NCI-H128 (cell line): Measurements from ENCODE around the gene ADCY5.

ENCODE experiments used
- DNase-seq: peaks from one replicate; lab custom pipeline; 2025; ENCODE audit not compliant: unreplicated experiment; lab: John Stamatoyannopoulos, UW

ADCY5 gene

GRCh38 chr3:123346021-123346420, 102.9 kb downstream of the ADCY5 start:
- DNase-seq, result no peak

GRCh38 chr3:123344907-123345594, 103.8 kb downstream of the ADCY5 start:
- DNase-seq, result no peak

GRCh38 chr3:123344175-123344906, 104.5 kb downstream of the ADCY5 start:
- no peak for DNase-seq

GRCh38 chr3:123343296-123344174, 105.4 kb downstream of the ADCY5 start:
- no peak for DNase-seq

DNA sequence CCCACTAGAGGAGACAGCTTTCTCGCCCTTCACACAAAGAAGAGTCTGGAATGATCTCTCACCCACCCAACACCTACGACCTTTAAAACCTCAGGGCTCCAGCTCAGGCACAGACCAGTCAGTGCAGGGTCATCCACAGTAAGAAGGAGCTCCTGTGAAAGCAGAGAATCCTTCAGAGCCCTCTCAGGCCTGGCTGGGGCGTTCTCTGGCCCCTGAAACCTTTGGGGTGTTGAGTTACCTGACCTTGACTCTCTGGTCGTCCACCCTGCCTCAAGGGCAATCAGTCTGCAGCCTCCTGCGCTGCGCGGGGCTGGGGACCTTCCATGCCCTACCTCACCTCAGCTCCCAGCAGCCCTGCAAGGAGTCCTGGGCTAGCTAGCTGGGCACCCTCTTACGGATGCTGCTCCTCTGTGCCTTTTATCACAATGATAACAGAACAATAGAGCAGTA, 106.2 kb downstream of the ADCY5 start:
- no peak for DNase-seq

GRCh38 chr3:123341871-123342630, 106.8 kb downstream of the ADCY5 start:
- no peak for DNase-seq

DNA sequence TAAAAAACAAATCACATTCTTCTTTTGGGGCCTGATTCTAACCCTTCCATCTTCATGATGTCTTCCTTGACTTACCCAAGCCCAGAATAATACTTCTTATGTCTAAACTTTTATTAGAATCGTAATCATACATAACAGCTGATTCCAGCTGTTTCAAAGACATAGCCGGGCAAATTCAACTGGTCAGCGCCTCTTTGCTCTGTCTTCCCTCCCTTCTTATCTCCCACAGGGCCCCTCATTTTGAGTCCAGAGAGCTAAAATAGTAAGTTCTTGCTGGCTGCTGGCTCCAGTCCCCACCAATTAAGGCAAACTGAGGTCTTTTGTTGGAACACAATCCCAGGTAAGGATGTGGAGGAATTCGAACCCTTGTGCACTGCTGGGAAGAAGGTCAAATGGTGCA, 108.6 kb downstream of the ADCY5 start:
- DNase-seq, result no peak

- no peak for DNase-seq
Measured at GRCh38 chr3:123339302-123339701, 109.6 kb downstream of the ADCY5 start.

DNA sequence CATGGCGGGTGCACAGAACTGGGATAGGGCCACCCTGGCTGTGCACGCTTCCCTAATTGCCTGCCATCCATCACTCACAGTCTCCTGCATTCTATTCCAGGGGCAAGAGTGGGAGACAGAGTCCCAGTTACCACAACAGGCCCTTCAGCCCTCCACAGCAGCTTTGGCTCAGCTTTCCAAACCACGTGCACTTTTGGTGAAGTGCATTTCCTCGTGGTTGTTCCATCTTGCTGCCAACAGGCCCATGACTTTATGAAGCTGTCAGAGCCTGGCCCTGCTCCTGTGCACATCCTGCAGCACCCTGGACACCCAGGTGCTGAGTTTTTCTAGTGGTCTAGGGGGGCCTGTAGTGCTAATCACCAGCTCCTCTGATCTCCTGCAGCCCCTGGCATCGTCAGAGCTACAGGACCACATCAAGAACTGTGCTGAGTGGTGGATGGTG, 110.2 kb downstream of the ADCY5 start:
- no peak for DNase-seq

DNA sequence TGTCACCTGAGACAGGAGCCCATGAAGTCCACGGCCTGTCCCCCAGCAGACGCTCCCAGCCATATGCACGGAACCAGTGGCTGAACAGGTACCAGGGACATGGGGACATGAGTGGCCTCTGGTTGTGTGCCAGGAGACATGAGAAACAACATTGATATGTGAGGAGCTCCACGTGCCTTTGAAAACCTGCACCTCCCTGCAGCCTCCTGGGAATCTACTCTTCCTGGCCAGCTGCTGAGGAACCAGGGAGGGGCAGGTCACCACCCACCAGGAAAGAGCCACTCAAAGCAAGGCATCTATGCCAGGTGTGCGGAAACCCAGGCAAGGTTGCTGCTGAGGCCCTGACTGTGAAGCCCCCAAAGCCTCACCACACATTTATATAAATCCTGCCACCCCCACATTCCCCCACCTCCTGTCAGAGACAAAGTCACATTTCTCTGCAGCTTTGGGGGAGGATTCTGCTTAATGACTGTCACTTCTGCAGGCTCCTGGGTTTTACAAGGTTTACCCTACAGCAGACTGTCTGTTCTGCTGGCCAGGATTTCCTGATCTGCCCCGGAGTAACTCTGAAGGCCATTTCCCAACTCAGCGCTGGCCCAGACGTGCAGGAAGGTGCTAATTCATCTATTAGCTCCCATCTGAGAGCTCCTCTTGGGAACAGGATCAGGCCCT, 110.8 kb downstream of the ADCY5 start:
- DNase-seq, result no peak

DNA sequence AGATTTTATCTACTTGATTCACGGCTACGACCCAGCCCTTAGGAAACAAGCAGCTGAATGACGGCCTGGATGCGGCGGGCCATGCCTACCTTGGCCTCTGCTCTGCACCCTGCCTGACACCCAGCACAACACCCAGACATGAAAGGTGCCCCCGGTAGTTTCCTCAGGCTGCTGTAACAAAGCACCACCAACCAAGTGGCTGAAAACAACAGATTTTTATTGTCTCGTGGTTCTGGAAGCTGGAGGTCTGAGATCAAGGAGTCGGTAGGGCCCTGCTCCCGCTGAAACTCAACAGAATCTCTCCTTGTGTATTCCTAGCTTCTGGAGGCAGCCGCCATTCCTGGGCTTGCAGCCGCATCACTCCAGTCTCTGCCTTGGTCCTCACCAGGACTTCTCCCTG, 111.7 kb downstream of the ADCY5 start:
- no peak for DNase-seq

GRCh38 chr3:123336441-123336851, 112.4 kb downstream of the ADCY5 start:
- DNase-seq, result no peak

DNA sequence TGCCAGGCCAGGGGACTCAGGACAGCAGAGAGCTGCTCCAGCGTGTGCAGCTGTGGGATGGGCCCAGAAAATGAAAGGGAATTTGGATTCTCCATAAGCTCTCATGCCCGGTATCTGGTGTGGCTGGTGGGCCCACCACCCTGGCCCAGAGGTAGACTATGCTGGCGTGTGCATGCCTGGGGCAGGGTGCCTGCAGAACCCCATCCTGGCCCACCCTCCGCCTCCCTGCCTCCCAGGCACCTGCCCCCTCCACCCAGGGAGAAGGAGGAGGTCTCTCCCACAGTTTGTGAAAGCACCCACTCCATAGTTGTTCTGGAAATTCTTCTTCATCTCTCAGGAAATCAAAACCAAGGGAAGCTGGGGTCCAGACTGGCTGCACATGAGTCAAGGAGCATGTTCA, 112.9 kb downstream of the ADCY5 start:
- DNase-seq, result no peak

GRCh38 chr3:123335007-123335670, 113.8 kb downstream of the ADCY5 start:
- no peak for DNase-seq

DNA sequence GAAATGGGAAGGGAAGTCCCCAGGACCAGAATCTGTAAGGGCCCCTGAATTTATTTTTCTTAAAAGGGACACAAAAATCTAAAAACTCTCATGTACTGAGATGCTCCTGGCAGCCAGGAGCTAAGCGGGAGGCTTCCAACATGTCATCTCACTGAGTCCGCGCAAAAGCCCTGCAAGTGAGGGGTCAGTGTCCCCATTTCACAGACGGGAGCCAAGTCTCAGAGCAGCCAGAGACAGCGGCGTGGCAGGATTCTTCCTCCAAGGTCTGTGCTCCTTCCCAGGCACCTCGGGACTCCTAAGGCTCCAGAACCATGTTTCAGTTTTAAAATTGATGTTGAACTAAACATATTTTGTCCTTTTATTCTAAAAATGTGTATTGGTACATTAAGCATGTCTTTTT, 114.8 kb downstream of the ADCY5 start:
- no peak for DNase-seq

- DNase-seq, result no peak
Measured at GRCh38 chr3:123333401-123333800, 115.5 kb downstream of the ADCY5 start.

- no peak for DNase-seq
Measured at GRCh38 chr3:123332124-123332641, 116.7 kb downstream of the ADCY5 start.

DNA sequence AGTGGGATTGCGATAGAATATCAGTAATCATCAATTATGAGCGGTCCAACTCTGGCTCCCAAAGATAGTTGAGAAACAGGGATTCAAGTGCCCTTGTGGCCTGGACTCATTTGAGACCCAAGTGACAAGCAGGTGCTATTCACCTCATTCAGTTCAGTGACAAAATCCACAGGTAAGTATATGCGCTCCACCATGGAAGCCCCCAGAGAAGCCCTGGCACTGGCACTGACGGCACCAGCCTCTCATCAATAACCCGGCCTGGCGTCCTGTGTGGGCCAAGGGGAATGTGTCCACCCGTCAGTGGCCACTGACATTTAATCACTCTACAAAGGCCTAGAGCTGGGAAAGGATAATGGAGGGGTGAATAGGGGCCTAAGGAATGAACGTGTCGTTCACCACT, 117.2 kb downstream of the ADCY5 start:
- DNase-seq, result no peak

- no peak for DNase-seq
Measured at GRCh38 chr3:123331006-123331405, 117.9 kb downstream of the ADCY5 start.
